SH-SY5Y (cell line): ENCODE data around the gene SGCD.

Experiments used
- GATA2 ChIP-seq: IDR thresholded peaks from 2 replicates; pipeline ENCODE4 v1.6.1; 2011; ENCODE audit warnings: mild to moderate bottlenecking, low read depth, low read length
- GATA3 ChIP-seq: IDR thresholded peaks from 2 replicates; pipeline ENCODE4 v1.6.1; 2011; ENCODE audit warnings: low read depth, mild to moderate bottlenecking, low read length, moderate library complexity

- TF ChIP-seq GATA2, result no peak
- TF ChIP-seq GATA3, result no peak
These were observed 368.8 kb downstream of the SGCD start for GRCh38 chr5:156695774-156696173.
